ENCODE results near the gene SASH3. TPM values are rescaled to one million over a fixed set of nuclear protein-coding genes. Genes with fewer than 3 reads are reported as not detected.
A peak's percentile ranks its signal among the peaks of the same experiment; 100 is the strongest.

SASH3 gene
- total RNA-seq, 1 donor from 2014 or later = 1.5 TPM

DNA sequence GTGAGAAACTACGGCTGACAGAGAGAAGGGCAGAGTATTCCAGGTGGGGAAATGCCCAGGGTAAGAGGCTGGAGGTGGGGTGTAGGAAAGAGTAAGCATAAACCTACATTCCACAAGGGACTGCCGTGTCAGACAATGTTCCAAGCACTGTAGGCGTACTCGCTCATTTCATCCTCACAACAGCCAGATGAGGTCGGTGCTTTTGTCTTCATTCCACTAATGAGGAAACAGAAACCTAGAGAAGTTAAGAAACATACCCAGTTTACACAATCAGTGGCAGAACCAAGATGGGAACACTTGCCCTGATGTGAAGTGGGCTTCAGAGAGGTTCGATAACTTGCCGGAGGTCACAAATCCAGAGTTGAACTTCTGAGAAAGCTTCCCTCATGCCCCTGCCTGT is 4.6 kb downstream of the SASH3 start:
- no peak for DNase-seq

- DNase-seq = no peak
Measured at GRCh38 chrX:129785160-129785947, 5.6 kb downstream of the SASH3 start.

- DNase-seq = no peak
Measured at GRCh38 chrX:129786210-129786651, 6.5 kb downstream of the SASH3 start.

GRCh38 chrX:129787336-129788055 is 7.7 kb downstream of the SASH3 start:
- DNase-seq = no peak

GRCh38 chrX:129788527-129788926 is 8.8 kb downstream of the SASH3 start:
- DNase-seq = no peak

GRCh38 chrX:129790146-129790545 is 10.4 kb downstream of the SASH3 start:
- DNase-seq = no peak

GRCh38 chrX:129790808-129791207 is 11.1 kb downstream of the SASH3 start:
- DNase-seq = no peak

GRCh38 chrX:129791336-129791735 is 11.6 kb downstream of the SASH3 start:
- no peak for DNase-seq

DNA sequence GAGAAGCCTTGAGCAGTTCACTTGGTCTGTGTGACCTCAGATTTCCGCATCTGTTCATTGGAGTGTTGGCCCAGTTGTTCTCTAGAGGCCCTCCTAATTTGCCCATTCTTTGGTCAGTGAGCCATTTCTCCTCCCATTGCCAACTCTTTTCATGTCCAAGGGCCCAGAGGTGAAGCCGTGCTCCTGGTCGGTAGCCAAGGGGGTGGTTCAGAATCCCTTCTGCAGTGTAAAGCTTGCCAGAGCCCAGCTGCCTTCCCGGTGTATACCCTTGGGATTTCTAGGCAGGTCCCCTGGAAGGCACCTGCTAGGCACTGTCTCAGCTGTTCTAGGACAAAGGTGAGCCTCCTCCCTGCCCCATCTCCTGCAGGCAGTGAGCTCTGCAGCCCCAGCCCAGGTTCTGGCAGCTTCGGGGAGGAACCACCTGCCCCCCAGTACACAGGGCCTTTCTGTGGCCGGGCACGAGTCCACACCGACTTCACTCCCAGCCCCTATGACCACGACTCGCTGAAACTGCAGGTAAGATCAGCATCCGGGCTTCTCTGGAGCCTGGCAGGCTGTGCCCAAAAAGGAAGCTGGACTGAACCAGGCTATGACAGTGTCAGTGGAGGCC is 12.3 kb downstream of the SASH3 start:
- no peak for DNase-seq

GRCh38 chrX:129792586-129793291 is 13.0 kb downstream of the SASH3 start:
- no peak for DNase-seq

DNA sequence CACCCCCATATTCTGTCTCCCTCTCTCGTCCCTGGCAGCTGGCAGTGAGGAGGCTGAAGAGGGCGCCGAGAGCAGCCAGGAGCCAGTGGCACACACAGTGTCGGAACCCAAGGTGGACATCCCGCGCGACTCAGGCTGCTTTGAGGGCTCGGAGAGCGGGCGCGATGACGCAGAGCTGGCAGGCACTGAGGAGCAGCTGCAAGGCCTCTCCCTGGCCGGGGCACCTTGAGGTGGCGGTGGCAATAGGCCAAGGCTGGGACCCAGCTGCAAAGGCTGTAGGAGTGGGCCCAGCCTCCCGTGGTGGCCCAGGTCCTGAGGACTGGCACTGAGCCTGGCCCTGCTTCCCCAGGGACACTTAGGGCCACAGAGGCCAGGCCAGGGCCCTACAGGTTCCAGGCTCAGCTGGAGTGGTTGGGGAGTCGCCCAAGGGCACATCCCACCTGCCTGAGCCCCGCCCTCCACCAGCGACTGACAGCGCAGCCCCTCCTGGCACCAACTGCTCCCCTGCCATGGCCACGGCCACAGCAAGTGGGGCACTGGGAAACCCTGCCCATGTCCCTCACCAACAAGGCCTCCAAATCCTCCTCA is 13.9 kb downstream of the SASH3 start:
- no peak for DNase-seq

GRCh38 chrX:129795584-129795983 is 15.8 kb downstream of the SASH3 start:
- no peak for DNase-seq

DNA sequence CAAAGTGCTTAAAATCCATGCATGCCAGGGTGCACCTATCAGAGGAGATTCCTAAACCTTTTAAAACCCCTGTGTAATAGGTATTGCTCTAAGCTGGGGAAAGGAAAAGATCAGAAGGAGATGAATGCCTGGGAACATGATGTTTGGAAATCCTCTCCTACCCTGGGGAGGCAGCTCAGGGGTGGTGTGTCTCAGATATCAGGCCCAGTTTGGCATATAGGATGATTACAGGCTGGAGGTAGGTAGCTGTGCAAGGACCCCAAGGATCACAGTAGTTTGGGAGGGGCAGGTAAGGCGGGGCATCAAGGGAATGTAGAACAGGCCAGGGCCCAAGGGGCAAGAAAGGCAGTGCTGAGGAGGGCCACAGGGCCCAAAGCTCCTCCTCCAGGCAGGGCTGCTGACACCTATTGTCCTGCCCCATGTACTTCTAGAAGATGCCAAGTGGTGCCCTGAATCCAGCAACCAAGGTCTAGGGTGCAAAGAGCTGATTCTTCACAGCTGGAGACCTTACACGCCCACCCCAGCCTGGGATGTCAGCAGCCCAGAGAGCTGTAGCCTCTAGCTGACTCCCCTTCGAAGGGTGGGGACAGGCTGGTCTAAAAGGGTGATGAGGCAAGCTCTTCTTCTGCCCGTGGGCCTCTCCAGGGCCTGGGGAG is 17.6 kb downstream of the SASH3 start:
- no peak for DNase-seq

GRCh38 chrX:129798456-129798855 is 18.7 kb downstream of the SASH3 start:
- DNase-seq = no peak

GRCh38 chrX:129798888-129799287 is 19.1 kb downstream of the SASH3 start:
- no peak for DNase-seq

DNA sequence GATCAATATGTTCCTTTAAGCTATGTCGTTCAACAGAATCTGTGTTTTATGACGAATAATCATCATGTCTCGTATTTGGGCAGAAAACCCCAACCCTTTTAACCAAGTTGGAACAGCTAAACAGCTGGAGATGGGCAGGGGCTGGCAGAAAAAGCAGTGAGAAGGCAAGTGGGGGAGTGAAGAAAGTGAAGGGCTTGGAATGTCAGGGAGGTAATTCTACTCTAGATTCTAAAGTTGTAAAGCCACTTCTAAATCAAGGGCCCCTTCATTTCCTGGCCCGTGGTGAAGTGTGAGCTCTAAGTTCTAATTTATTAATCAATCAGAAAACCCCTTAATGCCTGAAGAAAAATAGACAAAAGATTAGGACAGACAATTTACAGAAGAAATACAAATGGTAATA is 20.4 kb downstream of the SASH3 start:
- DNase-seq = no peak

DNA sequence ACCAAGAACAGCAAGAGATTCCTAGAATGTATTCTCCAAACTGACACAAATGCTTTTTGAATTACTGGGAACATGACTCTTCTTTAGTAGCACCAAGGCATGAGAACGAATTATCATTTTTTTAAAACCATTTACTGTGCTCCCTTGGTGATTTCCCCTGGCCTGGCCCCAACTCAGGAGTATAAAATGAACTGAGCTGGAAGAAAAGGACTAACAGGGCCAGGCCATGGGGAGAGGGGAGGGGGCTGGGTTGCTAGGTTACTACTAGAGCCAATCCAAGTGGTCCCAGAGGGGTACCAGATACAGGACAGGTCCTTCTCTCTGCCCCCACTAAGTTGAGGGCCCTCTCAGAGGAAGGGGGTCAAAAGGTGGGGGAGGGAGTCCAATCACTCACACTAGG is 23.1 kb downstream of the SASH3 start:
- peak; percentile 2 for DNase-seq

- no peak for DNase-seq
Measured at GRCh38 chrX:129804806-129805205, 25.1 kb downstream of the SASH3 start.

DNA sequence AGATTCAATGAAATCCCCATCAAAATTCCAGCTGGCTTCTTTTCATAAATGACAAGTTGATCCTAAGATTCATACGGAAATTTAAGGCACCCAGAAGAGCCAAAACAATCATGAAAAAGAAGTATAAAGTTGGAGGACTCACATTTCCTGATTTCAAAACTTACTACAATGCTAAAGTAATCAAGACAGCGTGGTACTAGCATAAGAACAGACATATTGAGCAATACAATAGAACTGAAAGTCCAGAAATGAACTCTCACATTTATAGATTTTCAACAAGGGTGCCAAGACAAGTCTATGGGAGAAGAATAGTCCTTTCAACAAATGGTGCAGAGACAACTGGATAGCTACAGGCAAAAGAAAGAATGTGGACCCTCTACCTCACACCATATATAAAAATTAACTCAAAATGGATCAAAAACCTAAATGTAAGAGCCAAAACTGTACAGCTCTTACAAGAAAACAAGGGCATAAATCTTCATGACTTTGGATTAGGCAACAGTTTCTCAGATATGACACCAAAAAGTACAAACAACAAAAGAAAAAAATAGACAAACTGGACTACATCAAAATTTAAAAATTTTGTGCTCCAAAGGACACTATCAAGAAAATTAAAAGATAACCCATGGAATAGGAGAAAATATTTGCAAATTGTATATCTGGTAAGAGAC is 28.5 kb downstream of the SASH3 start:
- no peak for DNase-seq

- no peak for DNase-seq
Measured at GRCh38 chrX:129808829-129809796, 29.4 kb downstream of the SASH3 start.

Measured in tongue (tissue), 2 donors.